Stimulated activated CD8-positive, alpha-beta memory T cell treated with anti-CD3 and anti-CD28 coated beads, Interleukin-12 subunit alpha, Interleukin-12 subunit beta, amount 100 ng/mL, for 4 hours (primary cell): ENCODE measurements around the gene TNS1.

Source experiments
- DNase-seq: peaks from one replicate; pipeline ENCODE4 v3.0.0-alpha.2; 2020; ENCODE audit warnings: low read depth

Gene TNS1

GRCh38 chr2:218015586-218016521, 13.1 kb upstream of the TNS1 start:
- DNase-seq, result no peak

DNA sequence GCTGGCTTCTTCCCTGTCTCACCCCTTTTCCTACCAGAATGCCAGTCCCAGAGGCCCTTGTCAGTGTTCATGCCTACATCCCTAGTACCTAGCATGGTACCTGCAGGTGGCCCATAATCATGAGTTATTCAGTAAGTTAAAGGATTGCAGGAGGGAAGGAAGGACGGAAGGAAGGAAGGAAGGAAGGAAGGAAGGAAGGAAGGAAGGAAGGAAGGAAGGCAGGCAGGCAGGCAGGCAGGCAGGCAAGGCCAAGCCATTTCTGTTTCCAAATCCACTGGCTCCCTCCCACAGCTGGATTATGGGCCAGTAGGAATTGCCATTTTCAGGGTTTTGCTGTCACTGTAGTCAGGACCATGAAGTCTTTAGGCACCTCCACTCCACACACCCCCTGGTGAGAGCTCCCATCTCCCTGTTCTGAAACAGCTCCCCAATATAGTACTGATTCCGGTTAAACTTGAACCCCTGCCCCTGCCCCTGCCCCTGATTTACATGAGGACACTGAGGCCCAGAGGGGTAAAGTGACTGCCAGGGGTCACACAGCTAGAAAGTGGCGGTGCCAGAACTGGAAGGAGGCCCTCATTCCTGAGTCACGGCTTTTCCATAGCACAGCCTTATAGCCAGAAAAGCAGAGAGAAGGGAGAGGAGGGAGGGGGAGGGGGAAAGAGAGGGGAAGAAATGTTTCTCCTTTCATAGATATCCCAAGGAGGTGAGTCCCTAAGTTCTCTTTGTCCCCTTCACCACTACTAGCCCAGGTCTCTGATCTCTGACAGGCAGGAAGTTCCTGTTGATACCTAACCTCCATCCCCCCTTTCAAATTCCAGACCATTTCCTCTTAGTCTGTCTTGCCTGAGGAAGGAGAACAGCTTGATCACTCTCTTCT, 12.2 kb upstream of the TNS1 start:
- DNase-seq, result no peak

- DNase-seq, result no peak
These were observed 10.5 kb upstream of the TNS1 start for GRCh38 chr2:218013289-218013688.

- DNase-seq, result no peak
These were observed 9.5 kb upstream of the TNS1 start for GRCh38 chr2:218012284-218012683.

GRCh38 chr2:218011653-218012040, 8.9 kb upstream of the TNS1 start:
- no peak for DNase-seq

DNA sequence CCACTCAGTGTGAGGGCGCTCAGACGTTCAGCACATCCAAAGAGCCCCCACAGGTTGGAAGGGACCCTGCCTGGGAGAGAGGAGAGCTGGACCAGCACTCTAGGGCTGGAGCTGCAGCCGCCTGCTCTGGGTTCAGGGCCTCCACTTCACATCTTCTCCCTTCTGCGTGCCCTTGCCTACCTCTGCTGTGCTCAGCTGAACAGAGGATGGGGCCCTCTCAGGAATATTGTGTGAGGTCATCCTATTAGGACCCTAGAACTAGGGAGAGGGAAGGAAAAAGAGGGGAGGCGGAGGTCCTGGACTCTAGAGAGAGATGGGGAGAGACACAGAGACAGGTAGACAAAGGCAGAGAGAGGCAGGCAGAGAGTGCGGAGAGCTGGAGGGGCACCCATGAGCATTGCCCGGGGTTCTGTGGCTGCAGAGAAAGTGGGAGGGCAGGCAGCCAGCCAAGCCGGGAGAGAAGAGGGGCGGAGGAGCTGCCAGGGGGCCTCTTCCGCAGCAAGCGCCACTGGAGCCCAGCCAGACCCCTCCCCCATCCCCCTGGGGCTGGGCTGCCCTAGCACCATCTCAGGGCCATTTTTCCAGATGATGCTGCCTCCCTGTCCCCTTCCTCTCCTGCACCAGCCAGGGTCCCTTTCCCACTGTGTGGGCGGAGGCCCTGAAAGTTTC, 8.3 kb upstream of the TNS1 start:
- no peak for DNase-seq

DNA sequence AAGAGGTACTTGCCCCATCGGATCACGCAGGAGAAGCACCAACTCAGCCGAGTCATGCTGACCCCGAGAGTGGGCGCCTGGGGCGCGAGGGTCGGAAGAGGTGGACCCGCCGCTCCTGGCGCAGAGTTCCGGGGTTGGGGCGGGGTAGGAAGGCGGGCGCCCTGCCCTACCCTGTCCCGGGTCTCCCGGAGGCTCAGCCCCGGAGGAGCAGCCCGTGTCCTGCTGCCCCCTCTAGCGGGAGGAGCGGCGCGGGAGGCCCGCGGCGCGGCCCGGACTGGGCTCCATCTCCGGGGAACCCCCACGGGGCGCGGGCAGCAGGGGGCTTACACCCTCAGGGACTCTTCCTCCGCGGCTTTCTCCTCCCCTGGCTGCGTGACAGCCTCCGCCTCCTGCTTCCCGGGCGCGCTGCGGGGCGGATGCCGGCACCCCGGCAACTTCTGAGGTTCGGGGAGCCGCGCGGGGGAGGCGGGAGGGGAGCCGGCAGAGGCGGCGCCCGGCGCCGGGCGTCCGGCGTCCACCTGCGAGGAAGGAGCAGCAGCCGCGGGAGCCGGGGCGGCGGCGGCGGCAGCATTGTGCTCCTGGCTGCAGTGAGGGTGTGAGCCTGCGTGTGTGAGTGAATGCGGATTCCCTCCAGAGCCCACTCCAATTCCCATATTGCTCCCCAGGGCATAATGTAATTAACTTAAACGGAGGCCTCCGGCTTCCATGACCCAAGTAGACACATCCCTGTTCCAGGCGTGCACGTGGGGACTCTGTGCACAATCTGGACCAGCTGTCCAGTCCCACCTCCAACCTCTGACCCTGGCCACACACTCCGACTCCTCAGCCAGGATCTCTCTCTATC, 7.6 kb upstream of the TNS1 start:
- no peak for DNase-seq

GRCh38 chr2:218009765-218010139, 7.0 kb upstream of the TNS1 start:
- DNase-seq, result no peak

- DNase-seq, result no peak
These were observed 6.4 kb upstream of the TNS1 start for GRCh38 chr2:218009231-218009630.

GRCh38 chr2:218008060-218009040, 5.6 kb upstream of the TNS1 start:
- DNase-seq, result no peak

DNA sequence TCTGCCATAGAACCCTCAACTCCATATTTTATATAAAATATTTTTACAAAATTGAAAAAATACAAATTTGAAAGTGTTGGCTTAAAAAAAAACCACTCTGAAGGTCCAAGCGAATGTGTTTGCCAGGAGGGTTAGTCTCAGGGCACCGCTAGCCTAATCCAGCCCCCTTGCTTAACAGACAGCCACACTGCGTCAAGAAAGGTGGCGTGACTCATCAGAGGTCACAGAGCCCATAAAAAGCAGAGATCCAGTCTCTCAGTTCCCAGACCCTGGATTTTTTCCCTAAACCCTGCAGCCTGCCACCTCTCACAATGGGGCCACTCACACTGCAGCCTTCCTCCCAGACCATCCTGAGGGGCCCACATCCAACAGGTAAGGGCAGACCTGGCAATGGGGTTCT, 3.9 kb upstream of the TNS1 start:
- no peak for DNase-seq

GRCh38 chr2:218005486-218005885, 2.7 kb upstream of the TNS1 start:
- no peak for DNase-seq

GRCh38 chr2:218005028-218005427, 2.2 kb upstream of the TNS1 start:
- no peak for DNase-seq

GRCh38 chr2:218003981-218004419, 1.2 kb upstream of the TNS1 start:
- no peak for DNase-seq

GRCh38 chr2:218003281-218003944, 618 bp upstream of the TNS1 start:
- DNase-seq, result no peak

GRCh38 chr2:218002143-218002844, 501 bp downstream of the TNS1 start:
- no peak for DNase-seq

GRCh38 chr2:218001629-218002028, 1.2 kb downstream of the TNS1 start:
- no peak for DNase-seq

DNA sequence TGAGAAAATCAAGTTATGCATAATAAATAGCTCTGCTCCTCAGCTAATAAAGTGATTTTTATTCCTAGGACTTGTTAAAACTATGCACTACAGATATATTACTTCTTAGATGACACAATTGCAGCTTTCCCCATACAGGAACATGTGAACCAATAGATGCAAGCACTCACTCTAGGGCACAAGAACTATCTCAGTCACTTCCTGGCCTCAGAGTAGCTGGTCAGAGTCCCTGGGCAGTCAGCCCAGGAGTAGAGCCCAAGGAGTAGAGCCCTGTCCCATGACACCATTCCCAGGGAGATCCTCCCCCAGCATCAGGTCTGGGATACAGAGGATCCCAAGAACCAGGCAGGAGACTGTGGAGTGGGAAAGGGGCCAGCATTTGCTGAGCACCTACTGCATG, 2.7 kb downstream of the TNS1 start:
- no peak for DNase-seq

DNA sequence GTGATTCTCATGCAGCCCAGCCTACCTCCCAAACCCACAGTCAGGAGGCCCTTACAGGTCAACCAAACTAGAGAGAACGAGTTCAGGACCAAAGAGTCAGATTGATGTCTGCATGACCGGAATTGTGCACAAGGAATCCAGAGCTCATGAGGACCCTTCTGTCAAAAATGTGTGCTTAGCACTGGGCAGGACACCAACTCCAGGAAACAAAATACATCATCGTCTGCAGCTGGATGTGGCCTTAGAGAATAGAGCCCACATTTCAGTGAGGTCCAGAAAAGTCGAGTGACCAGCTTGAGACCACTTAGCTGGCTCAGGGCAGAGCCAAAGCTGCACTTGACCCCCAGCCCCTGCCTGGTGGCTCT, 3.2 kb downstream of the TNS1 start:
- DNase-seq, result no peak
